Mesothelial cell of epicardium (in vitro differentiated cells): Measurements from ENCODE around the gene SMC3. TPM values are rescaled to one million over a fixed set of nuclear protein-coding genes. Genes with fewer than 3 reads are reported as not detected.

ENCODE experiments used
- DNase-seq, 2 experiments: peaks; one replicate each; pipeline ENCODE4 v3.0.0; 2021; ENCODE audit warnings: low spot score in 2 of 2; ENCODE audit not compliant: unreplicated experiment in 2 of 2
- H3K27ac Mint-ChIP-seq: 2 replicates; pipeline ENCODE4 v1.8.0; 2021; ENCODE audit warnings: mixed read lengths
- H3K27me3 Mint-ChIP-seq: 2 replicates; pipeline ENCODE4 v1.8.0; 2021; ENCODE audit warnings: low read depth, mixed read lengths
- H3K36me3 Mint-ChIP-seq: 2 replicates; pipeline ENCODE4 v1.8.0; 2021; ENCODE audit warnings: mixed read lengths
- H3K4me1 Mint-ChIP-seq: 2 replicates; pipeline ENCODE4 v1.8.0; 2021; ENCODE audit warnings: mixed read lengths
- H3K4me3 Mint-ChIP-seq: 2 replicates; pipeline ENCODE4 v1.8.0; 2021; ENCODE audit warnings: mild to moderate bottlenecking, moderate library complexity, mixed read lengths
- H3K9me3 Mint-ChIP-seq: 2 replicates; pipeline ENCODE4 v1.8.0; 2021; ENCODE audit warnings: mixed read lengths
- total RNA-seq: library from RNA; stranded (reverse); gene quantifications from 3 replicates; pipeline ENCODE4 v1.2.1, GENCODE V29; 2021
- TF ChIP-seq, protein P1 (sequence below): fragments of 200-600 bp; sonication (generic); IDR thresholded peaks from one replicate; pipeline ENCODE4 v1.5.0; 2021; ENCODE audit warnings: antibody characterized with exemption; ENCODE audit not compliant: unreplicated experiment

Gene SMC3
- total RNA-seq, 1 donor from 2014 or later: 47.2 TPM

DNA sequence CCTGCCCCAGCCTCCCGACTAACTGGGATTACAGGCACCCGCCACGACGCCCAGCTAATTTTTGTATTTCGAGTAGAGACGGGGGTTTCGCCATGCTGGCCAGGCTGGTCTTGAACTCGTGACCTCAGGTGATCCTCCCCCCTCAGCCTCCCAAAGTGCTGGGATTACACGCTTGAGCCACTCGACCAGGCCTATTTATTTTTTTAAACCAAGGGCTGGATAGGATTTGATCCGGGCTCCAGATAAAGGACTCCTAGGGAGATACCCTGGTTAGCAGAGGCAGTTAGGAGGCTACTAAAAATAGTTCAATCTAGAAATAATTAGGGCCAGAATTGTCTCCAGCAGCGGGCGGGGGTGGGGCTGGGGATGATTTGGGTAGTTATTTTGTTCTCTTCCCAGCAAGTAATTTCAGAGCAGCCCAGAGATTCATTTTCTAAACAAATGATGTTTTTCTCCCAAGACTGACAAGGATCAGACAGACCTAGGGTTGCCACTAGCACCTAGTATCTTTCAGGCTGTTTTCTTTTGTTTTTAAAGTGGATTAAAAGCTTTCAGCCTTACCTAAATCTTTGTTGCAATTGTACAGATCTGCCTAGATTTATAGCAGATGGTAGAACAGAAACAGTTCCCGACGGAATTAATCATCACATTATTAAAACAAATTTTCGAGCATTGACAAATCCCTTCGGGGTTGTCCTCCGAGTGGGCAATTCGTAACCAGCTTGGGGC, 859 bp upstream of the SMC3 start:
- no peak for DNase-seq
- TF ChIP-seq, protein P1, sequence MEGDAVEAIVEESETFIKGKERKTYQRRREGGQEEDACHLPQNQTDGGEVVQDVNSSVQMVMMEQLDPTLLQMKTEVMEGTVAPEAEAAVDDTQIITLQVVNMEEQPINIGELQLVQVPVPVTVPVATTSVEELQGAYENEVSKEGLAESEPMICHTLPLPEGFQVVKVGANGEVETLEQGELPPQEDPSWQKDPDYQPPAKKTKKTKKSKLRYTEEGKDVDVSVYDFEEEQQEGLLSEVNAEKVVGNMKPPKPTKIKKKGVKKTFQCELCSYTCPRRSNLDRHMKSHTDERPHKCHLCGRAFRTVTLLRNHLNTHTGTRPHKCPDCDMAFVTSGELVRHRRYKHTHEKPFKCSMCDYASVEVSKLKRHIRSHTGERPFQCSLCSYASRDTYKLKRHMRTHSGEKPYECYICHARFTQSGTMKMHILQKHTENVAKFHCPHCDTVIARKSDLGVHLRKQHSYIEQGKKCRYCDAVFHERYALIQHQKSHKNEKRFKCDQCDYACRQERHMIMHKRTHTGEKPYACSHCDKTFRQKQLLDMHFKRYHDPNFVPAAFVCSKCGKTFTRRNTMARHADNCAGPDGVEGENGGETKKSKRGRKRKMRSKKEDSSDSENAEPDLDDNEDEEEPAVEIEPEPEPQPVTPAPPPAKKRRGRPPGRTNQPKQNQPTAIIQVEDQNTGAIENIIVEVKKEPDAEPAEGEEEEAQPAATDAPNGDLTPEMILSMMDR: no peak
- Mint-ChIP-seq H3K27me3 (no peaks in the 10 kb centered on the region), H3K4me1 (peaks cover 29% of the 10 kb centered on the region), H3K9me3 (no peaks in the 10 kb centered on the region), H3K4me3 (peak overlapping the region; percentile 94), H3K27ac (peak overlapping the region; percentile 100), H3K36me3 (peaks cover 2% of the 10 kb centered on the region)

DNA sequence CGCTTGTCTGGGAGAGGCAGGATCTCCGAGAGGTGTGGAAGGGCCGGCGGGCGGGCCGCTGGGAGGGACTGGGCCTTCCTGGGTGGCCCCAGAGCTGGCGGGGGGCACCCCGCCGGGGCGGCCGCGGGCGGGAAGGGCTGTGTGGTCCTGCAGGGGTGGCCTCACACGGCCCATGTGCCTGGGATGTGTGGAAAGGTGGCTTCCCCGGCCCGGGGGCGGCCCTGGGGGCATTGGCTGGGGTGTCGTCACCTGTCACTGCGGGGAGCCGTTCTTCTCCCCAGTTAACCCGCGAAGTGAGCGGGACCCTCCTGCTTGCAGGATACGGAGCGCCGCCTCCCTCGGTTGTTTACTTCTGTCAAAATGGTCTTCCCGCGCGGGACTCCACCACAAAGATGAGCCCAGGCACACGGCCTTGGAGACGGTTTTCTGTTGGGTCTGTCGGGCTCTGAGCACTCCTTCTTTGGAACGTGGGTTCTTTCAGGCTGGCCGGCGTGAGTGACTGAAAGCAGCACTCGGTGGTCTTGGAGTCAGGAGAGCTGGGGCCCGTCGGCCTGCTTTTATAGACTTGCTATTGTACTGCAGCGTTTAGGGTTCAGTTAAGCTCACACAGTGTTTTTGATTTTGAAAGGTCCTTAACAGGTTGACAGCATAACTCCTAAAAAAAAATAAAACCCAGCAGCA, 700 bp downstream of the SMC3 start:
- H3K4me3 Mint-ChIP-seq: peak overlapping the region; percentile 94
- DNase-seq: peak in 1 of 2 experiments; percentile 23
- peak overlapping the region; percentile 100 for H3K27ac Mint-ChIP-seq
- H3K36me3 Mint-ChIP-seq: peaks cover 2% of the 10 kb centered on the region
- no peaks in the 10 kb centered on the region for H3K9me3 Mint-ChIP-seq
- TF ChIP-seq, protein P1: no peak
- H3K27me3 Mint-ChIP-seq: no peaks in the 10 kb centered on the region
- peaks cover 34% of the 10 kb centered on the region for H3K4me1 Mint-ChIP-seq

DNA sequence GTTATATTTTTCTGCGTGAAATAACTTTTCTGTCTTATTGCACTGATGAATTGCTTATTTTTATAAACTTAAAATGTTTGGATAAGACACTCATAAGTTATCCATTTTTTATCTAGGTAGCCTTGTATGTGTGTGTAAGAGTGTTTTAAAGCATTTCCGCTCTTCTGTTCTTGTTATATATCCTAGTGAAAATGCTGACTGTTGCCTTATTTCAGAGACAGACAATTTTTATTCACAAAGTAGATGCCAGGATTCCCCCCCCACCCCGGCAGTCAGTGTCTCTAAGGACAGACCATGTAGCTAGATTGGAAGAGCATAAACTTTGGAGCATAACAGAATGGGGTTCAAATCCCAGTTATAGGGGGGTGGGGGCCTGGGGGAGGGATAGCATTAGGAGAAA, 1.6 kb downstream of the SMC3 start:
- TF ChIP-seq, protein P1: no peak
- H3K4me3 Mint-ChIP-seq: peak overlapping the region; percentile 94
- H3K9me3 Mint-ChIP-seq: no peaks in the 10 kb centered on the region
- H3K36me3 Mint-ChIP-seq: peaks cover 2% of the 10 kb centered on the region
- H3K27ac Mint-ChIP-seq: peak overlapping the region; percentile 60
- no peak for DNase-seq
- peaks cover 34% of the 10 kb centered on the region for H3K4me1 Mint-ChIP-seq
- no peaks in the 10 kb centered on the region for H3K27me3 Mint-ChIP-seq

DNA sequence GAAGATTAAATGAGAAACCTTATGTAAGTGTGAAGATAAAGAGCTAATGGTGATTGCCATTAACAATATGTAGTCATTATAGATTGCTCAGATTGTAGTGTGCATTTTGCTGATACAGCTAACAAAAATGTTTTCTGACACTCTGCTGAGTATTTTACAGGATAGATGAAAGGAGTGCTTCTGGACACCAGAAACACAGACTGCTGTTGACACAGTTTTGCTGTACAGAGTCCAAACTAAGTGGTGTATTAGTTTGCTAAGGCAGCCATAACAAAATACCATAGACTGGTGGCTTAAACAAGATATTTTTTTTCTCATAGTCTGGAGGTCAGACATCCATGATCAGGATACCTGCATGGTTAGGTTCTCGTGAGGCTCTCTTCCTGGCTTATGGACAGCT, 2.2 kb downstream of the SMC3 start:
- Mint-ChIP-seq H3K4me1 (peaks cover 31% of the 10 kb centered on the region), H3K9me3 (no peaks in the 10 kb centered on the region), H3K27me3 (no peaks in the 10 kb centered on the region), H3K27ac (peak overlapping the region; percentile 32), H3K4me3 (no peak overlapping the region), H3K36me3 (peaks cover 2% of the 10 kb centered on the region)
- no peak for DNase-seq
- TF ChIP-seq, protein P1: no peak

DNA sequence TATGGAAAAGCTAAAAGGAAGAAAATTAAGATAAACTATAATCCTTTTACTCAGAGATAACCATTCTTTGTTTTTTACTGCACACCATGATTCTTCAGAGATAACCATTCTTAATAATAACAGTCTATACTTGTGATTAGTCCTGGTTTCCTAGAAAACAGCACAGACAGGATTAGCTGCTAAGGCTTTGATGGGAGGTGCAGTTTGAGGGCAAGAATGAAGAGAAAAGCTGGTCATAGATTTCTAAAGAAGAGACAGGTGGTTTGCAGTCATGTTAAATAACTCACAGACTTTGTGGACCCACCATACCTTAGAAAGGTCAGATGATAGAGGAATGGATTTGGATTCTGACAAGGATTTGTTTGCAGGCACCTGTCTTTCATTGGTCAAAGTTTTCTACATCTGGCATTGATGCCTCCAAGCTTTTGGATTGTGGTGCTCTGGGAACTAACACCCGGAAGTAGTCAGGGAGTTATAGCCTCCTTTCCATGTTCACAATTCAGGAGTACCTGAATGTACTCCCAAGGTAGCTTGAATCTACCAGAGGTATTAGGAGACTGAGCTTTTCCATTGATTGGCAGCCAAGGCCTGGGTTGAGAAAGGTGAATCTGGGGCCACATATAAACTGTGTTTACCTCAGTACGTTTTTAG, 3.7 kb downstream of the SMC3 start:
- DNase-seq: no peak
- H3K4me3 Mint-ChIP-seq: no peak overlapping the region
- peaks cover 6% of the 10 kb centered on the region for H3K36me3 Mint-ChIP-seq
- TF ChIP-seq, protein P1: no peak
- peaks cover 31% of the 10 kb centered on the region for H3K4me1 Mint-ChIP-seq
- no peaks in the 10 kb centered on the region for H3K27me3 Mint-ChIP-seq
- H3K27ac Mint-ChIP-seq: no peak overlapping the region
- H3K9me3 Mint-ChIP-seq: no peaks in the 10 kb centered on the region
